GM10248 (cell line): Measurements from ENCODE around the gene NPC2.

Experiments
- CTCF ChIA-PET: fragments of 300-600 bp; sonication (Branson Sonifier 250); formaldehyde crosslinking; extraction: SDS; loops from one replicate; lab custom pipeline; 2021; ENCODE audit warnings: antibody characterized with exemption; lab: Yijun Ruan, JAX
- POLR2A ChIA-PET: fragments of 350-650 bp; sonication (Branson Sonifier 250); formaldehyde crosslinking; extraction: SDS; loops from one replicate; lab custom pipeline; 2020; ENCODE audit warnings: antibody characterized with exemption; lab: Yijun Ruan, JAX
- DNase-seq: peaks from one replicate; pipeline ENCODE4 v3.0.0; 2012; ENCODE audit errors: extremely low spot score
- CTCF ChIP-seq: IDR thresholded peaks from 2 replicates; pipeline ENCODE4 v1.5.1; 2012; ENCODE audit warnings: mild to moderate bottlenecking, low read depth; ENCODE audit errors: extremely low read depth, missing control alignments, control extremely low read depth

NPC2 gene

GRCh38 chr14:74502236-74503019 is 9.3 kb upstream of the NPC2 start:
- DNase-seq, result peak; percentile 59

DNA sequence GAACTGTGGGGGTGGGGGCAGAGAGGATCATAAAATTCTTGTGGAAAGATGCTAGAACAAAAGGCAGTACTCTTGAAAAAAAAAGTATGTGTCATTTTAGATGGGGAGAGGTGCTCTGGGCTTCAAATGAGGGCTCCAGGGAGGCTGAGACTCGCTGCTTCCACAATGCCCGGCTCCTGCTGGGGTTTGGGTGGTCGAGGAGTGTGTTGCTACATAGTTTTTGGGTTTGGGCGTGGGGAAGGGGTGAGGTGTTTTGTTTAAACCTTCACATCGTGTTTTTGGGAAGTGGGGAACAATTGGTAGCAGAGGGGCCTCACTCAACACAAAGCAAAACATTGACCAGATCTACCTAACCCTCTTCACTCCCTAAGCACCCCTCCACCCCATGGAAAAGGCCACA is 8.6 kb upstream of the NPC2 start:
- no peak for DNase-seq
- ChIA-PET CTCF (interaction anchor here (0.8 to 1.7 kb wide), 4 partner anchors 26 to 87 kb away, joined by 3 to 4 read pairs (median 3); no protein-coding TSS in a partner anchor), POLR2A (no interaction called here)
- no peak for TF ChIP-seq CTCF

More at GRCh38 chr14:74502236-74503019, 9.3 kb upstream of the NPC2 start:
- TF ChIP-seq CTCF, result peak; percentile 45
- POLR2A ChIA-PET, result no interaction called here
- CTCF ChIA-PET, result interaction anchor here (0.6 to 3.2 kb wide), 7 partner anchors 8 to 253 kb away, joined by 3 to 18 read pairs (median 3); partner anchors contain the start of genes ISCA2 and NPC2

DNA sequence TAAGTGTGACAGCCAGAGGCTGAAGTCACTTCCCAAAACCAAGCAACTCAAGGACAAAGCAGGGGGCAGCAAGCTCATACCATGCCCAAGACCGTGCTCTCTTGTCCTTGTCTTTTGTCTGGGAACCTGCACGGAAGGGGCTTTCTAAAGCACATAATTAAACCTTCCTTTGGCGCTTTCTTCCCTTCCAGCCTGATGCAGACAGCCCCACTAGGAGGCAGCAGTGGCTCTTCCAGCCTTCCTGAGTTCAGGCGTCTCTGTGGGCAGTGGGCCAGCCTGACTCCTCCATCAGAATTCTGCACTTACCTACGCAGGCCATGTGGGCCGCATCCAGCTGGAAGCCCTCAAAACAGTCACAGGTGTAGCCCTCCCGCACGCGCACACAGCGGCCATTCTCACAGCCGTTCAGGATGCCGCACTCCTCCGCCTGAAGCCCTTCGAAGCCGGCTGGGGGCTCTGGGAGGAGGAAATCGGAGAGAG is 8.1 kb upstream of the NPC2 start:
- ChIA-PET POLR2A (no interaction called here), CTCF (interaction anchor here (1.4 to 1.7 kb wide), 2 partner anchors 26 to 87 kb away, joined by 3 to 4 read pairs; no protein-coding TSS in a partner anchor)
- TF ChIP-seq CTCF, result peak; percentile 18
- no peak for DNase-seq

- DNase-seq, result no peak
- POLR2A ChIA-PET, result no interaction called here
- CTCF ChIA-PET, result interaction anchor here (1.2 to 1.7 kb wide), 3 partner anchors 14 to 88 kb away, joined by 3 to 4 read pairs (median 3); no protein-coding TSS in a partner anchor
- TF ChIP-seq CTCF, result no peak
Observed at GRCh38 chr14:74500417-74501134, 7.5 kb upstream of the NPC2 start.

DNA sequence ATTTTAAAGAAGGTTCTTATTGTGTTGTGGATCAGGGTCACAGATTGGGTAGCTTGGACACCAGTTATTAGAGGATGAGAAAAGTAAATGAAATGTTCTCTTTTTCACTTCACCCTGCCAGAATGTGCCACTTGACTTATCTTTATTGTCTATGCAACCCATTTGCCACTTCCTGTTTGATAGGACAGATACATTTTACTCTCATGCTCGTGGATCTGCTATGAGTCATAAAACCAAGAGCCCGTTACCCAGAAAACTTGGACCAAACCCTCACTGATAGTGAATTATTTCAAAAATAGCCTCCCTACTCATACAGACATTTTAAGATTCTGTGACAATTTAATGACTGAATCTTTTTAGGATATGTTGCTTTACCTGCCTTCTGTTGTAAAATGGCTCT is 2.3 kb upstream of the NPC2 start:
- POLR2A ChIA-PET, result no interaction called here
- no peak for TF ChIP-seq CTCF
- no peak for DNase-seq
- CTCF ChIA-PET, result interaction anchor here (1.5 to 3.7 kb wide), 2 partner anchors 8 to 35 kb away, joined by 3 to 18 read pairs; no protein-coding TSS in a partner anchor
